Astrocyte of the cerebellum (primary cell): Measurements from ENCODE around the gene GSC.
"Not testable (repeated sequence)": the region's sequence is repeated elsewhere in the genome, so short reads cannot be mapped to it uniquely, and the experiment has no call there.

ENCODE experiments used
- DNase-seq: peaks from one replicate; pipeline ENCODE4 v3.0.0-alpha.2; 2011; ENCODE audit warnings: low read depth
- H3K4me3 ChIP-seq: 2 replicates; pipeline ENCODE4 v1.5.1; 2011; ENCODE audit warnings: mild to moderate bottlenecking, low read depth, low read length, moderate library complexity
- CTCF ChIP-seq: IDR thresholded peaks from 2 replicates; pipeline ENCODE4 v1.5.1; 2012; ENCODE audit warnings: low read length, low read depth, moderate library complexity, mild to moderate bottlenecking; ENCODE audit errors: missing control alignments
- in situ Hi-C: cut with HindIII; loops from 2 replicates; pipeline ENCODE4 v1.10.0; 2017; ENCODE audit warnings: low sequenced_read_pairs

Gene GSC

GRCh38 chr14:94769391-94770250, at the start of gene GSC:
Gene GSC, minus strand, starts transcription at chr14:94770113. Its CDS starts 98 bp downstream, at chr14:94770015.
- in situ Hi-C loops, result no loop called here
- no peak for TF ChIP-seq CTCF
- DNase-seq, result peak; percentile 15
- peak within 1 kb of the TSS; percentile 47 for H3K4me3 ChIP-seq

- in situ Hi-C loops, result no loop called here
- H3K4me3 ChIP-seq, result no peak overlapping the region
- TF ChIP-seq CTCF, result no peak
- DNase-seq, result no peak
Observed at GRCh38 chr14:94819531-94819930, 49.6 kb upstream of the GSC start.

- no peak for DNase-seq
- TF ChIP-seq CTCF, result no peak
- H3K4me3 ChIP-seq, result no peak overlapping the region
- in situ Hi-C loops, result no loop called here
Observed at GRCh38 chr14:94816113-94816512, 46.2 kb upstream of the GSC start.

- no peak overlapping the region for H3K4me3 ChIP-seq
- in situ Hi-C loops, result no loop called here
- TF ChIP-seq CTCF, result no peak
- DNase-seq, result peak; percentile 31
Observed at GRCh38 chr14:94805680-94806288, 35.9 kb upstream of the GSC start.

- H3K4me3 ChIP-seq, result no peak overlapping the region
- DNase-seq, result no peak
- TF ChIP-seq CTCF, result no peak
- in situ Hi-C loops, result no loop called here
Observed at GRCh38 chr14:94801225-94801624, 31.3 kb upstream of the GSC start.

- in situ Hi-C loops, DNase-seq, H3K4me3 ChIP-seq: not testable (repeated sequence)
Observed at GRCh38 chr14:94800764-94801163, 30.9 kb upstream of the GSC start.

GRCh38 chr14:94797887-94798286, 28.0 kb upstream of the GSC start:
- TF ChIP-seq CTCF, result no peak
- in situ Hi-C loops, result no loop called here
- no peak overlapping the region for H3K4me3 ChIP-seq
- no peak for DNase-seq
